Peyer's patch (tissue), 4 donors: ENCODE measurements around the gene MAML2. TPM values are rescaled to one million over a fixed set of nuclear protein-coding genes. Genes with fewer than 3 reads are reported as not detected.

Experiments used
- DNase-seq, 3 donors: peaks; one replicate each; pipeline ENCODE4 v3.0.0-alpha.2; 2017 to 2019
- H3K27ac ChIP-seq, 4 donors: fragments of 200-600 bp; sonication (generic); one replicate each; pipeline ENCODE4 v1.5.1; 2016 to 2019
- H3K27me3 ChIP-seq, 2 donors: fragments of 200-600 bp; sonication (generic); one replicate each; pipeline ENCODE4 v1.5.1; 2019
- H3K36me3 ChIP-seq, 3 donors: fragments of 200-600 bp; sonication (generic); one replicate each; pipeline ENCODE4 v1.5.1; 2016 to 2019
- H3K4me1 ChIP-seq, 4 donors: fragments of 200-600 bp; sonication (generic); one replicate each; pipeline ENCODE4 v1.5.1; 2016 to 2019
- H3K4me3 ChIP-seq, 4 donors: fragments of 200-600 bp; sonication (generic); 1 replicate in 3 of 4; 2 replicates in 1 of 4; pipeline ENCODE4 v1.5.1; 2016 to 2019; ENCODE audit warnings: mild to moderate bottlenecking in 1 of 4
- H3K9me3 ChIP-seq, 4 donors: fragments of 200-600 bp; sonication (generic); one replicate each; pipeline ENCODE4 v1.5.1; 2016 to 2019; ENCODE audit warnings: mild to moderate bottlenecking in 1 of 4
- CTCF ChIP-seq, 6 experiments: fragments of 450-650 bp in 4 of 6; fragments of 200-600 bp in 2 of 6; sonication (generic) in 1 of 6; IDR thresholded peaks; one replicate each; pipeline ENCODE4 v1.5.1; 2017 to 2019; ENCODE audit warnings: antibody characterized with exemption in 6 of 6, mild to moderate bottlenecking in 3 of 6, moderate library complexity in 1 of 6
- POLR2A ChIP-seq, 2 donors: fragments of 450-650 bp; IDR thresholded peaks; one replicate each; pipeline ENCODE4 v1.5.1; 2017; ENCODE audit warnings: antibody characterized with exemption in 2 of 2, mild to moderate bottlenecking in 2 of 2, moderate library complexity in 2 of 2
- total RNA-seq, 4 donors: library from RNA; depleted of rRNA; stranded (reverse); fragments of >200 nt; gene quantifications; one replicate each; pipeline ENCODE4 v1.1.0, GENCODE V29; 2016

Gene MAML2
- total RNA-seq, 4 donors from 2014 or later = 8.4 to 60.2 (median 22.7) TPM

- H3K9me3 ChIP-seq = no peaks in the 10 kb centered on the region
- no peak for TF ChIP-seq CTCF (IDR thresholded peaks at IDR 0.05)
- TF ChIP-seq POLR2A (IDR thresholded peaks at IDR 0.05) = no peak
- no peak overlapping the region for H3K4me3 ChIP-seq
- DNase-seq = no peak
- H3K4me1 ChIP-seq = peaks cover 0 to 5% (median 1%) of the 10 kb centered on the region in 4 donors
- no peak overlapping the region for H3K27ac ChIP-seq
- no peaks in the 10 kb centered on the region for H3K27me3 ChIP-seq
- H3K36me3 ChIP-seq = no peaks in the 10 kb centered on the region
These were observed 279.1 kb downstream of the MAML2 start for GRCh38 chr11:96063886-96064285.

- no peak for DNase-seq
- no peaks in the 10 kb centered on the region for H3K9me3 ChIP-seq
- no peaks in the 10 kb centered on the region for H3K36me3 ChIP-seq
- H3K4me3 ChIP-seq = no peak overlapping the region
- peaks cover 0 to 5% (median 1%) of the 10 kb centered on the region in 4 donors for H3K4me1 ChIP-seq
- H3K27me3 ChIP-seq = no peaks in the 10 kb centered on the region
- H3K27ac ChIP-seq = no peak overlapping the region
- TF ChIP-seq POLR2A (IDR thresholded peaks at IDR 0.05) (no peak), CTCF (IDR thresholded peaks at IDR 0.05) (no peak)
These were observed 279.9 kb downstream of the MAML2 start for GRCh38 chr11:96063053-96063452.

- Histone ChIP-seq H3K36me3 (no peaks in the 10 kb centered on the region), H3K27me3 (no peaks in the 10 kb centered on the region), H3K9me3 (no peaks in the 10 kb centered on the region), H3K4me1 (peaks cover 0 to 3% (median 0%) of the 10 kb centered on the region in 4 donors), H3K4me3 (no peak overlapping the region), H3K27ac (no peak overlapping the region)
- no peak for TF ChIP-seq POLR2A (IDR thresholded peaks at IDR 0.05)
- no peak for TF ChIP-seq CTCF (IDR thresholded peaks at IDR 0.05)
- no peak for DNase-seq
These were observed 280.9 kb downstream of the MAML2 start for GRCh38 chr11:96062134-96062533.

- Histone ChIP-seq H3K27me3 (no peaks in the 10 kb centered on the region), H3K9me3 (no peaks in the 10 kb centered on the region), H3K4me3 (no peak overlapping the region), H3K4me1 (peaks cover 0 to 3% (median 0%) of the 10 kb centered on the region in 4 donors), H3K27ac (no peak overlapping the region), H3K36me3 (no peaks in the 10 kb centered on the region)
- TF ChIP-seq POLR2A (IDR thresholded peaks at IDR 0.05) (no peak), CTCF (IDR thresholded peaks at IDR 0.05) (no peak)
- DNase-seq = no peak
These were observed 281.3 kb downstream of the MAML2 start for GRCh38 chr11:96061730-96062129.

GRCh38 chr11:96061069-96061468 lies 281.9 kb downstream of the MAML2 start:
- H3K27me3 ChIP-seq = no peaks in the 10 kb centered on the region
- H3K4me1 ChIP-seq = peaks cover 0 to 3% (median 0%) of the 10 kb centered on the region in 4 donors
- H3K4me3 ChIP-seq = no peak overlapping the region
- H3K9me3 ChIP-seq = no peaks in the 10 kb centered on the region
- TF ChIP-seq POLR2A (IDR thresholded peaks at IDR 0.05) (no peak), CTCF (IDR thresholded peaks at IDR 0.05) (no peak)
- no peaks in the 10 kb centered on the region for H3K36me3 ChIP-seq
- H3K27ac ChIP-seq = no peak overlapping the region
- no peak for DNase-seq

GRCh38 chr11:96057502-96057901 lies 285.5 kb downstream of the MAML2 start:
- no peak overlapping the region for H3K27ac ChIP-seq
- peaks cover 0 to 3% (median 0%) of the 10 kb centered on the region in 4 donors for H3K4me1 ChIP-seq
- H3K27me3 ChIP-seq = no peaks in the 10 kb centered on the region
- DNase-seq = no peak
- H3K4me3 ChIP-seq = no peak overlapping the region
- no peaks in the 10 kb centered on the region for H3K36me3 ChIP-seq
- no peak for TF ChIP-seq POLR2A (IDR thresholded peaks at IDR 0.05)
- no peak for TF ChIP-seq CTCF (IDR thresholded peaks at IDR 0.05)
- H3K9me3 ChIP-seq = no peaks in the 10 kb centered on the region
